Activated CD8-positive, alpha-beta memory T cell treated with anti-CD3 and anti-CD28 coated beads, Interleukin-2, amount 50 U/mL, for 4 hours (primary cell): ENCODE measurements around the gene PCDHB11.
"Not testable (repeated sequence)": the region's sequence is repeated elsewhere in the genome, so short reads cannot be mapped to it uniquely, and the experiment has no call there.

Source experiments
- DNase-seq: peaks from one replicate; pipeline ENCODE4 v3.0.0-alpha.2; 2020

PCDHB11 gene

DNA sequence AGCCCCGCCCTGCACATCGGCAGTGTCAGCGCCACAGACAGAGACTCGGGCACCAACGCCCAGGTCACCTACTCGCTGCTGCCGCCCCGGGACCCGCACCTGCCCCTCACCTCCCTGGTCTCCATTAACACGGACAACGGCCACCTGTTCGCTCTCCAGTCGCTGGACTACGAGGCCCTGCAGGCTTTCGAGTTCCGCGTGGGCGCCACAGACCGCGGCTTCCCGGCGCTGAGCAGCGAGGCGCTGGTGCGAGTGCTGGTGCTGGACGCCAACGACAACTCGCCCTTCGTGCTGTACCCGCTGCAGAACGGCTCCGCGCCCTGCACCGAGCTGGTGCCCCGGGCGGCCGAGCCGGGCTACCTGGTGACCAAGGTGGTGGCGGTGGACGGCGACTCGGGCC is 47.5 kb downstream of the PCDHB11 start:
- not testable (repeated sequence) for DNase-seq

DNA sequence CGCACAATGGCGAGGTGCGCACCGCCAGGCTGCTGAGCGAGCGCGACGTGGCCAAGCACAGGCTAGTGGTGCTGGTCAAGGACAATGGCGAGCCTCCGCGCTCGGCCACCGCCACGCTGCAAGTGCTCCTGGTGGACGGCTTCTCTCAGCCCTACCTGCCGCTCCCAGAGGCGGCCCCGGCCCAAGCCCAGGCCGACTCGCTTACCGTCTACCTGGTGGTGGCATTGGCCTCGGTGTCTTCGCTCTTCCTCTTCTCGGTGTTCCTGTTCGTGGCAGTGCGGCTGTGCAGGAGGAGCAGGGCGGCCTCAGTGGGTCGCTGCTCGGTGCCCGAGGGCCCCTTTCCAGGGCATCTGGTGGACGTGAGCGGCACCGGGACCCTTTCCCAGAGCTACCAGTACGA is 48.0 kb downstream of the PCDHB11 start:
- DNase-seq, result not testable (repeated sequence)

DNA sequence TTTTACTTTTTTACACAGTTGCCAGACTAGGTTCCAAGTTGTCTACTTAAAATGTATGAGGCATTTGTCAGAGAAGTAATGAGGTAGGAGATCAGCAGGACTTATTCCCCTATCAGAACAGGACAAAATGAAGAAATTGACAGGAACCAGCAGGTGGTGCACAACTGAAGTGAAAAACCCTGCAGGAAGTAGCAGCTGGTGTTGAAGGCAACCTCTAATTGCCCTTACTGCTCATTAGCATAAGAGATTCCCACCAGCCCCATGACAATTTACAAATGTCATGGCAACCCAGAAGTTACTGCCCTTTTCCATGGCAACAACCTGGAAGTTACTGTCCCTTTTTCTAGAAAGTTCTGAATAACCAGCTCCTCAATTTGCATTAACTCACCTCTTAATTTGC is 51.1 kb downstream of the PCDHB11 start:
- DNase-seq, result no peak
